WTC11 (cell line): ENCODE data around the gene YARS1.

Experiments used
- ATF2 ChIP-seq: sonication (generic); formaldehyde crosslinking; IDR thresholded peaks from 2 replicates; pipeline ENCODE4 v1.8.1; 2022; ENCODE audit warnings: low read depth, missing genetic modification reagents, borderline replicate concordance
- CREM ChIP-seq: sonication (generic); formaldehyde crosslinking; IDR thresholded peaks from 2 replicates; pipeline ENCODE4 v1.8.1; 2022; ENCODE audit warnings: mild to moderate bottlenecking, missing genetic modification reagents, moderate library complexity
- CTCF ChIP-seq: fragments of 200-600 bp; IDR thresholded peaks from 2 replicates; pipeline ENCODE4 v1.8.0; 2022; ENCODE audit warnings: antibody characterized with exemption

GRCh38 chr1:32774464-32774808, 42.7 kb downstream of the YARS1 start:
- no peak for TF ChIP-seq CREM (CRISPR knock-in tag)
- TF ChIP-seq ATF2 (CRISPR knock-in tag) = no peak
- TF ChIP-seq CTCF = no peak
